COLO668 (cell line): ENCODE results near the gene ARVCF.
A peak's percentile ranks its signal among the peaks of the same experiment; 100 is the strongest.

Experiments used
- DNase-seq: peaks from one replicate; lab custom pipeline; 2025; ENCODE audit not compliant: unreplicated experiment; lab: John Stamatoyannopoulos, UW

The ARVCF gene

DNA sequence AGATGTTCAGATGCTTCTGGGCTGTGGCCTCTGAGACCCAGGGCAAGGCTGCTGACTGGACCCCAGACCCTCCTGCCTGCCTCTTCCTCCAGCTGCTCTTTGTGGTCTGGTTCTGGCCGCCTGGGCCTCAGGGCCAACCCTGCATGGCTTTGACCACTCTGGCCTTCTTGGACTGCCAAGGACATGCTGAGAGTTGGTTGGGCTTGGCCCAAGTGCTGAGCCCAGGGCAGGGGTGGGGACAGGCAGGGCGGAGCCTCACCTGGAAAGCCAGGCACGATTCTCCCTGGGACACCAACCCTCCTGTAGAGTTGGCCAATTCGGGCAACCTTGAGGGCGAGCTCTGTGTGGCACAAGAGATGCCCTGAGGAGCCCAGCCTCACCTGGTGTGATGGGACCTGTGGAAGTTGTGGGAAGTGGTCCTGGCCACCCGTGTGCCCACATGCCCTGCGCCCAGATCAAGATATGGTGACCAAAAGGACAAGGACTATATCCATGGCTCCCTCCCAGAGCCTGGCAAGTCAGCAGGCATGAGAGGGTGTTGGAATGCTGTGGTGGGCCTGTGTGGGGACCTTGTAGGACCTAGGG is 15.9 kb upstream of the ARVCF start:
- DNase-seq, result no peak

- DNase-seq, result peak; percentile 54
Observed at GRCh38 chr22:20031732-20032406, 15.2 kb upstream of the ARVCF start.

DNA sequence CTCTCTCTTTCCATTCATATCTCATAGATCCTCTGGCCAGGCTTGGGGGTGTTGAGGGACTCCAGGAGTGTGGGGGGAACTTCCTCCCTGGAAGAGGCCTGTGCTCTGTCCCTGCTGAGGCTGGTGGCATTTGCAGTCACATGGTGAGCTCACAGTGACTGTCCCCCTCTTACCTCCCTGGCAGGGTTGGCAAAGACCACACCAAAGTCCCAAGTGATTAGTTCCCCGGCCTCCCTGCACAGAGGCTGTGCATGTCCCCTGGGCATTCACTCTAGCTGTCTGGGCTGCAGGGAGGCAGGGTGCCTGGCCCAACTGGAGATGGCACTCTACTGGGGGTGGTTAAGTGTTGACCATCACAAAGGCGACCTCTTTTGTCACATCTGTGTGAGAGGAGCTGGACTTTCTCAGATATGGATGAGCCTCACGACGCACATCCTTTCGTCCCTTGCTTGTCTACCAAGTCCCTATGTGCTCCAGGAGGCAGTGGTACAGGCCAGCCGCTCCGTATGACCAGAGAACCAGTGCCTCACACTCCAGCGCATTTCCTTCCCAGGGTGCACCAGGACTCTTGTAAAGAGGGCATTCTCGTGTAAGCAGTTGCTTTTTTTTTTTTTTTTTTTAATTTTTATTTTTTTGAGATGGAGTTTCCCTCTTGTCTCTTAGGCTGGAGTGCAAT is 13.1 kb upstream of the ARVCF start:
- DNase-seq, result no peak

DNA sequence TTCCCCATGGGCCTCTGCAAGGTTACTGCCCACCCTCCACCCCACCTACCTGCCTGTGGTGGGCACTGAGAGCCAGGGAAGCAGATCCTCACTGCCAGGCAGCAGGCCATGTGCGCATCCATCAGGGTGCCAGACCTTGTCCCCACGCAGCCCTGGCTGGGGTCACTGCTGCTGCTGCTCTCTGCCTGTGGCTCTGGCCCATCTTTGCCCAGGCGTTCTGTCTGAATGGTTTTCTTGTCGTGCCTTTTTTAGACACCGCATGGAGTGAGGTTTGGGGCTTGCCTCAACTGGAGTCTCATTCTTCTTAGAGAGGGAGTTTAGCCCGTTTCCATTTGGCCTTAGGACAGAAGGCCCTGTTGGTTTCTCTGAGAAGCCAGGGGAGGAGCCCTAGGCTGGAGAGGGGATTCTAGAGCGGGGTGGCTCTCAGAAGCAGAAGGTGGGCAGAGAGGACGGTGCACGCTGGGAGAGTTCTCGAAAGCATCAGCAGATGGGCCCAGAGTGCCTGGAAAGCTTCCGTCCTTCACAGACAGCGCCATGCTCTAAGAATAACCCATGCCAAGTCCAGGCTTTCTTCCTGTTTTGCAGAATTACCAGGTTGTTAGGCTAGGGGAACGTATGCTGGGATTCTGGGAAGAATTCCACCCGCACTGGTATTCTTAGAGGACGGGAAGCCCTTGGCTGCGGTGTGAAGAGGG is 12.4 kb upstream of the ARVCF start:
- no peak for DNase-seq

DNA sequence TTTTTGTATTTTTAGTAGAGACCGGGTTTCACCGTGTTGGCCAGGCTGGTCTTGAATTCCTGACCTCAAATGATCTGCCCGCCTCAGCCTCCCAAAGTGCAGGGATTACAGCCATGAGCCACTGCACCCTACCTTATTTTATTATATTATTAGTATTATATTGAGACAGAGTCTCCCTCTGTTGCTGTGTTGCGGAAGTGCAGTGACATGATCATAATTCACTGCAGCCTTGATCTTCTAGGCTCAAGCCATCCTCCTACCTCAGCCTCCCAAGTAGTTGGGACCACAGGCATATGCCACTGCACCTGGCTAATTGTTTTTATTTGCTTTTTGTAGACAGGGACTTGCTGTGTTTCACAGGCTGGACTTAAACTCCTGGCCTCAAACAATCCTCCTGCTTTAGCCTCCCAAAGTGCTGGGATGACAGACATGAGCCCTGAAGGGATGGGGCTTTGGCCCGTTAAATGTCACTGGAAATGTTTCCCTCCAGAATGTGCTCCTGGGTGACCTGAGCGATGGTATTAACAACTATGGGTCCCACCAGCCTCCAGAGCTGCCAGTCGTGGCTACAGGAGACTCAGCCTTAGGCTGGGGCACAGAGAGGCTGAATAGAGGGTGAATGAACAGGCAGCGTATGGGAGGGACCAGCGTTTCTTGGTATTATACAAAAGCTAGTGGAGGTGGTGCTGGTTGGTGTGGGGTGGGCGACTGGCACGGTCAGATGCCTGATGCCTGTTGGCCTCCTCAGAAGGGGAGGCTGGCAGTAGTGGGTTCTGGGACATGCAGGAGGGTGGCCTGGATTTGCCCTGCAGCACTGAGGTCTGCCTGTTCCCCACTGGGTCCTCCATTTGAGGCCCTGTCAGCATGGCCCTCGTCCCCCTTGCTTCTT is 11.6 kb upstream of the ARVCF start:
- DNase-seq, result peak; percentile 19

- DNase-seq, result no peak
Observed at GRCh38 chr22:20026996-20027601, 10.5 kb upstream of the ARVCF start.

DNA sequence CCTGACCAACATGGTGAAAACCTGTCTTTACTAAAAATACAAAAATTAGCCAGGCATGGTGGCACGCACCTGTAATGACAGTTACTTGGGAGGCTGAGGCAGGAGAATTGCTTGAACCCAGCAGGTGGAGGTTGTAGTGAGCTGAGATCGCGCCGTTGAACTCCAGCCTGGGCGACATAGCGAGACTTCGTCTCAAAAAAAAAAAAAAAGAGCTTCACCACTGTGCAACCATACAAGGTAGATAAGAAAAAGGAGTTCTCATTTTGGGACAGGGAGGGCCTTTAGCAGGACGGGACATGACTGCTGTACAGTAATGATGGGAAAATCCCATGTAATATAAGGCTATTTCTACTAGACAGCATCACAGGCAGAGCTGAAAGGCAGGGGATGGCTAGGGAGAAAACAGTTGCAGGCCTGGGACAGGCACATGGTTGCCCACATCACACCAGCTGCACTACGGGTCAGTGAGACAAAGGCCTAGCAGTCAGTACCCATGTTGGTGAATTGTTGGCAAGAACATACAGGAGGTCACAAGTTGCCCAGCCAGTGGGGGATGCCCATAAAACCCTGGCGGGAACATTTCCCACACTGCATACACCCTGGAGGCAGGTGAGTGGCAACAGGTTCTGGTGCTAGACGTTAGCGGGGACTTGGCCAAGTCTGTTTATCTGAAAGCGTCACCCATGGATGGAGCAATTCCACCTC is 9.7 kb upstream of the ARVCF start:
- DNase-seq, result no peak

DNA sequence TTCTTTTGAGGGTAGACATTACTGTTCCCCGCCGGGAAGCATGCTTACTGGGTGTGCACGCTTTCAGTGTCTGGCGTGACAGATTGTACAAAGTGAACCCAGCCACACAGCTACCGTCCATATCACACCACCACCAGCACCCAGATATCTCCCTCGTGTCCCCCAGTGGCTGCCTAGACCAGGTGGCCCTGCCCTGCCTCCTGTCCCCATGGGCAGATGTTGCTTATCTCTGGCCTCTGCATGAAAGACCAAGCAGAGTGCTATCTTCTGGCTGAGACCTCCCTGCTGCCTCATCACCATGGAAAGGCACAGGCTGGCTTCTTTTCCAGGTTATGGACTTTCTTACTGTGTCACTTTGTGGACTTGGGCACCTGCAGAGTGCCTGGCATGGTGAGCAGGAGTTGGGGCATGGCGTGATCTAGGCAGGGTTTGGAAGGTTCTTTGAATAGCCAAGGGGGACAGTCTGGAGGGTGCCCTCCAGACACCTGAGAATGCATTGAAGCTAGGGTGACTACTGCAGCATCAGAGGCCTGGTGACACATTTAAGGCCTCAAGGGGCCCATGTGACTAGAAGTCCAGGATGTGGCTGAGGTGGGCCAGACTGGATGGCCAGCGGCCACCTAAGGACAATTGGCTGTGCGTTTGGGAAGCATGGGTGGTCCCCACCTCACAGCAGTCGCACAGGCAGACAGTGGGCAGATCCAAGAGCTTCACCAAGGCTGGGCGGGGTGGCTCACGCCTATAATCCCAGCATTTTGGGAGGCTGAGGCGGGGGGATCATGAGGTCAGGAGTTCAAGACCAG is 9.0 kb upstream of the ARVCF start:
- DNase-seq, result no peak

DNA sequence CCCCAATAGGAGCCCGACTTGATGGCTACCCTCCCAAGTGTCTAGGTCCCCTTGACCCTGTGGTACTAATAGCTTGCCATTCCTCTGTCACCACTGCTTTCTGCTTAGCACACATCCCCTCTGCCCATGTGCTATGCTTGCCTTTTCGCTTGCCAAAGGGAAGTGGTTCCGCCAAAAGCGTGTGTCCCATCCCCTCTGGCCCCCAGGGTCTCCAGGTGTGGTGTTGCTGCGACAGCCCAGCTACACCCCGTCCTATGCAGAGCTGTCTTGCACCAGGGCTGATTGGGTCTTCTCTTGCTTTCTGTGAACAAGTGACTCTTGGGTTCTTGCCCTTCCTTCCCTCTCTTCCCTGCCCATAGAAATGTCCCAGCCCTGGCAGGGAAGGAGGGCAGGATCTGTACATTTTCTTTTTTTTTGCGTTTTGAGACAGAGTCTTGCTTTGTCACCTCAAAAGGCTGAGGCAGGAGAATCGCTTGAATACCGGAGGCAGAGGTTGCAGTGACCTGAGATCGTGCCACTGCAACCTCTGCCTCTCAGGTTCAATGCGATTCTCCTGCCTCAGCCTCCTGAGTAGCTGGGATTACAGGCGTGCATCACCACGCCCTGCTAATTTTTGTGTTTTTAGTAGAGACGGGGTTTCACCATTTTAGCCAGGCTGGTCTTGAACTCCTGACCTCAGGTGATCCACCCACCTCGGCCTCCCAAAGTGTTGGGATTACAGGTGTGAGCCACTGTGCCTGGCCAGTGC is 8.2 kb upstream of the ARVCF start:
- no peak for DNase-seq

- no peak for DNase-seq
Observed at GRCh38 chr22:20024225-20024624, 7.6 kb upstream of the ARVCF start.

DNA sequence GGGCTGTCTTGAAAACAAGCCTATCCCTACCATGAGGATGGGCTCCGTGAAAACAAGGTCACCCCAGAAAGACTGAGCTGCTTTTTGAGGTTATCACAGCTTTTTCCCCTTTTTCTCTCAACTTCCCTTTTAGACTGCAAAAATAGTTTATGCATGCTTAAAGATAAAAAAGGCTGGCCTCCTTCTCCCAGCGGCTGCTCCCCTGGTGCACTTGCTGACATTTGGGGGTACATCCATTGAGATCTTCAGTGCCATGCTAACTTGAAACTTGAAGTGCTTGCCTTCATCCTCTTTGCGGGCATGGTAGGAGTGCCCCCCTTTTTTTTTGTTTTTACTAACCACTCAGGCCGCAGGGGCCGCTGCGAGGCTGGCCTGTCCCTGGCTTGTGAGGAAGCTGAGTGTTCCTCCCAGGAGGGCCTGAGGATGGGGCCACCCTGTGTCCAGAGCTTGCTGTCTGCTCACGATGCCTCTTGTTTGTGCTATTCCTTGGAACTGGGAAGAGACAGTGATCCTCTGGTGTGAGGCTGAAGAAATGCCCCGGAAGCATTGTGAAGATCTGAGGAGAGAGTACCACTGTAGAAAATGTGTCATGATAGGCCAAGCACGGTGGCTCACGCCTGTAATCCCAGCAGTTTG is 6.5 kb upstream of the ARVCF start:
- no peak for DNase-seq

DNA sequence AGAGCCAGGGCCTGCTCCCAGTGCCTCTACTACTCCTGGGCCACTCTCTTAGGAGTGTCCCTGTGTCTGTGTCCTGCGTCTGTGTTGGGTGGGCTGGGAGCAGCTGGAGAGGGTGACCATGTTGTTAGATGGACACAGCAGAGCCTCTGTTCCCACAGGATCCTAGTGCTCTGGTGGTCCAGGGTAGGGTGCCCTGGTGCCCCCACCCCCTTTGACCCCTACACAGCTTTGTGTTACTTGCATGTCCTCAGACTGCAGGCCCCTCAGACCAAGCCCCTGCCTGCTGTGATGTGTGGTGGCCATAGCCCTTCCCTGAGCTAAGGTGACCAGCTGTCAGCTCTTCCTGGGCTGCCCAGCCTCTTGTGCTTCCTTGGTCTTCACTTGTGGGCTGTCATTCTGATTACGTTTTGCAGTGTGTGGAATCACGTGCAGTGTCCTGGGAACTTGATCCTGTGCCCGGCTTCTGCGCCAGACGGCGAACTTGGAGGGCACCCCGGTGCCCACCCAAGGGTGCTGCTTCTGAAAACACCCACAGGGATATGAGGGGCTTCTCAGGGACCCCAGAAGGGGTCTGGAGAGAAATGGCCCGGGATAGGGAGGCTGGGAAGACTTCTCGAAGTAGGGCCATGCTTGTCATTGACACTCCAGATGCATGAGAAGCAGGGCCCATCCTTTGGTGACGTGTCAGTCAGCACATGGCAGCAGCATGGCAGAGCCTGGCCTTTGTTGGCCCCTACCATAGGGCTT is 5.8 kb upstream of the ARVCF start:
- DNase-seq, result no peak

- DNase-seq, result peak; percentile 34
Observed at GRCh38 chr22:20021196-20022181, 4.9 kb upstream of the ARVCF start.

- DNase-seq, result peak; percentile 97
Observed at GRCh38 chr22:20020533-20021195, 4.0 kb upstream of the ARVCF start, which contains the start of gene TANGO2. Gene TANGO2, plus strand, starts transcription at chr22:20021110. Its CDS starts 15,689 bp downstream, at chr22:20036799.
